Tibial nerve (tissue), 4 donors: ENCODE measurements around the gene CYLD.

Experiments used
- CTCF ChIP-seq, 5 experiments: fragments of 200-600 bp in 3 of 5; fragments of 450-650 bp in 2 of 5; sonication (generic) in 3 of 5; IDR thresholded peaks; one replicate each; pipeline ENCODE4 v1.5.1; 2016 to 2019; ENCODE audit warnings: antibody characterized with exemption in 5 of 5, mild to moderate bottlenecking in 3 of 5, moderate library complexity in 2 of 5
- EP300 ChIP-seq, 2 donors: sonication (generic); formaldehyde crosslinking; IDR thresholded peaks; one replicate each; pipeline ENCODE4 v1.6.1; 2017; ENCODE audit warnings: antibody characterized with exemption in 2 of 2, mild to moderate bottlenecking in 1 of 2
- POLR2A ChIP-seq, 2 donors: fragments of 450-650 bp; IDR thresholded peaks; one replicate each; pipeline ENCODE4 v1.6.1; 2017; ENCODE audit warnings: antibody characterized with exemption in 2 of 2, mild to moderate bottlenecking in 2 of 2, moderate library complexity in 2 of 2

DNA sequence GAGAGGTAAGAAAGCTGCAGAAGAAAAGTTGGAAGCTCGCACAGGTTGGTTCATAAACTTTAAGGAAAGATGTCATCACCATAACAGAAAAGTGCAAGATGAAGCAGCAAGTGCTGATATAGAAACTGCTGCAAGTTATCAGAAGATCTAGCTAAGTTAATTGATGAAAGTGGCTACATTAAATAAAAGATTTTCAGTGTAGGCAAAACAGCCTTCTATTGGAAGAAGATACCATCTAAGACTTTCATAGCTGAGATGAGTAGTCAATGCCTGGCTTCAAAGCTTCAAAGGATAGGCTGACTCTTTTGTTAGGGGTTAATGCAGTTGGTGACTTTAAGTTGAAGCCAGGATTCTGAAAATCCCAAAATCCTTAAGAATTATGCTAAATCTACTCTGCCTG, 24.0 kb downstream of the CYLD start:
- TF ChIP-seq CTCF (IDR thresholded peaks at IDR 0.05) (no peak), POLR2A (IDR thresholded peaks at IDR 0.05) (no peak), EP300 (IDR thresholded peaks at IDR 0.05) (no peak)
